Measurements from ENCODE around the gene ADGRD1.

ADGRD1 gene

GRCh38 chr12:131141514-131141913 lies 187.8 kb downstream of the ADGRD1 start:
- no peak for DNase-seq

- no peak for DNase-seq
Observed at GRCh38 chr12:131142891-131143657, 189.4 kb downstream of the ADGRD1 start.

- no peak for DNase-seq
Observed at GRCh38 chr12:131146173-131146675, 192.5 kb downstream of the ADGRD1 start.

- DNase-seq: no peak
Observed at GRCh38 chr12:131147293-131147692, 193.6 kb downstream of the ADGRD1 start.

- DNase-seq: no peak
Observed at GRCh38 chr12:131147894-131148293, 194.2 kb downstream of the ADGRD1 start.

- DNase-seq: no peak
Observed at GRCh38 chr12:131151558-131152345, 198.0 kb downstream of the ADGRD1 start.

GRCh38 chr12:131152587-131152986 lies 198.9 kb downstream of the ADGRD1 start:
- DNase-seq: no peak

- DNase-seq: no peak
Observed at GRCh38 chr12:131153016-131153415, 199.3 kb downstream of the ADGRD1 start.

- no peak for DNase-seq
Observed at GRCh38 chr12:131153956-131154355, 200.2 kb downstream of the ADGRD1 start.

- no peak for DNase-seq
Observed at GRCh38 chr12:131155131-131155530, 201.4 kb downstream of the ADGRD1 start.

- DNase-seq: no peak
Observed at GRCh38 chr12:131157743-131158142, 204.0 kb downstream of the ADGRD1 start.

GRCh38 chr12:131159660-131160059 lies 206.0 kb downstream of the ADGRD1 start:
- DNase-seq: no peak

GRCh38 chr12:131162113-131162512 lies 208.4 kb downstream of the ADGRD1 start:
- DNase-seq: no peak

GRCh38 chr12:131163189-131163738 lies 209.6 kb downstream of the ADGRD1 start:
- DNase-seq: no peak

- DNase-seq: no peak
Observed at GRCh38 chr12:131164096-131164872, 210.6 kb downstream of the ADGRD1 start.

- DNase-seq: no peak
Observed at GRCh38 chr12:131166717-131167116, 213.0 kb downstream of the ADGRD1 start.

GRCh38 chr12:131167334-131167733 lies 213.6 kb downstream of the ADGRD1 start:
- no peak for DNase-seq

GRCh38 chr12:131171029-131171428 lies 217.3 kb downstream of the ADGRD1 start:
- no peak for DNase-seq

GRCh38 chr12:131174901-131175300 lies 221.2 kb downstream of the ADGRD1 start:
- DNase-seq: no peak

- DNase-seq: no peak
Observed at GRCh38 chr12:131176266-131176665, 222.6 kb downstream of the ADGRD1 start.

GRCh38 chr12:131176926-131177325 lies 223.2 kb downstream of the ADGRD1 start:
- no peak for DNase-seq

GRCh38 chr12:131177599-131177998 lies 223.9 kb downstream of the ADGRD1 start:
- DNase-seq: no peak

- DNase-seq: no peak
Observed at GRCh38 chr12:131187602-131188001, 233.9 kb downstream of the ADGRD1 start.
